GM18870 (cell line): ENCODE results near the gene MORN1.
"Not testable (repeated sequence)": the region's sequence is repeated elsewhere in the genome, so short reads cannot be mapped to it uniquely, and the experiment has no call there.

Source experiments
- ATAC-seq: cut with Tn5 transposase; IDR thresholded peaks from one replicate; pipeline ENCODE4 v1.9.1; 2021; ENCODE audit warnings: moderate library complexity; ENCODE audit not compliant: unreplicated experiment

Gene MORN1

DNA sequence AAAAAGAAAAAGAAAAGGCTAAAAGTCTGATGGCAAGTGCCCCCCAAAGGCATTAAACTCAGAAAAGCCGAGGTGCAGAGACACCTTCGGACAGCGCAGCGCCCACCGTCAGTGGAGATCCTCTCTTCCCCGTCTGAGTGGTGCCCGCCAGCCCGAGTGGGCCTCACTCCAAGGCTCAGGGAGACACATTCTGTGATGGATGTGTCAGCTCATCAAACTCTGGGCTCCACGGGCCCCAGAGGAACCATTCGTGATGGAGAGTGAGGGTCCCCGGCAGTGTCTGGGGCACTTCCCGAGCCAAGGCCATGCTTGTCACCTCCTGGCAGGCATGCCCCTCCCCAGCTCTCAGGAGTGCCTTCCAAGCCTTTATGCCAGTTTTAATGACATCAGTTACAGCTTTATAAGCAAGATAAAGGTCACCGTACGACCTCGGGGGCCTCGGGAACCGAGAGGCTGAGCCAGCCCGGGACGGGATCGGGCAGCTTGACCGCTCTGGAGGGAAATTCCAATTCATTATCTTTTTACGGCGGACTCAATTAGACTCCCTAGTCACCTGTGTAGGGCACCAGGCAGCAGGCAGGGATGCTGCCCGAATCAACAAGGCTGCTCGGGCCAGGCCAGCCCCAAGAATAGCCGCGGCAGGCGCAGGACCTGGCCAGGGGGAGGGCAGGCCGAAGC, 49.5 kb downstream of the MORN1 start:
- ATAC-seq: no peak

DNA sequence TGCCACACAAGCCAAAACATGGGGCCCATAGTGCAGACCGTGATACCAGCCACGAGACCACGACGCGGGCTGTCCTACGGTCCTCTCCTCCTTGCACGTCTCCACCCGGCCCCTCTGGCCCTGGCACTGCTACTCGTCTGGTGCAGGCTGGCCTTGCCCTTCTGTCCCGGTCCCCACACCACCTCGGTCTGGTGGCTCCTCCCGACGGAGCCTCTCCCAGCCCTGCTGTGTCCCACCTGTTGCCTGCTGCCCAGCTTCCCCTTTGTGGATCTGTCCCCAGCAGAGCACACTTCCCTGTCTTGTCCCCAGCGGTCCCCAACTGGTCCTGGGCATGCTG, 50.5 kb downstream of the MORN1 start:
- no peak for ATAC-seq

DNA sequence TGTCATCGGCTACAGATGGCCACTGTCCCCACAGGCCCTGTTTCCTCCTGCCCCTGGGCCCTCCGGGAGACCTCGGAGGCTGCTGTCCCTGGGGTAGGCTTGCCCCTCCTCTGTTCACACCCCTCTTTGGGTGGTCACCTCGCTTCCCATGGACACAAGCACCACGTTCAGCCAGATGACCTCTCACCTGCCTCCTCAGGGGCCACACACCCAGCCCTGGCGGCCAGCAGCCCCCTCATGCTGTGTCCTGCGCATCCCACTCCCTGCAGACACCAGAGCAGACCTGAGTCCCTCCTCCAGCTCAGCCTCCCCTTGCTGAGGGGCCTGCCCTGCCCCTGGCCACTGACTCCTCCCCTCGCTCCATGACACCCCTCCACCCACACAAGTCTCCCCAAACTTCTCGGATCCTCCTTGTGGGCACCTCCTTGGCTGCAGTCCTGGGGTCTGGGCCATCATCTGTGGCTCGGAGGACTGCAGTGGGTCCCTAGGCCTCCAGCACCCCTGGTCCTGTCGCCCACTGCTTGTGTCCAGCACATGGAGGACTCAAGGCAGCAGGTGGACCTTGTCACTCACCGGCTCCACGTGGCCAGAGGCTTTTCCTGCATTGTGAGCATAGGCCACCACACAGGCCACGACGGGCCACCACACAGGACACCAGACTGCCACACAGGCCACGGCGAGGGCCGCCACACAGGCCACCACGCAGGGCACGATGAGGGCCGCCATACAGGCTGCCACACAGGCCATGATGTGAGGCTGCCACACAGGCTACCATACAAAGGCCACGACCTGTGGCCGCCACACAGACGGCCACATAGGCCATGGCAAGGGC, 51.1 kb downstream of the MORN1 start:
- no peak for ATAC-seq

DNA sequence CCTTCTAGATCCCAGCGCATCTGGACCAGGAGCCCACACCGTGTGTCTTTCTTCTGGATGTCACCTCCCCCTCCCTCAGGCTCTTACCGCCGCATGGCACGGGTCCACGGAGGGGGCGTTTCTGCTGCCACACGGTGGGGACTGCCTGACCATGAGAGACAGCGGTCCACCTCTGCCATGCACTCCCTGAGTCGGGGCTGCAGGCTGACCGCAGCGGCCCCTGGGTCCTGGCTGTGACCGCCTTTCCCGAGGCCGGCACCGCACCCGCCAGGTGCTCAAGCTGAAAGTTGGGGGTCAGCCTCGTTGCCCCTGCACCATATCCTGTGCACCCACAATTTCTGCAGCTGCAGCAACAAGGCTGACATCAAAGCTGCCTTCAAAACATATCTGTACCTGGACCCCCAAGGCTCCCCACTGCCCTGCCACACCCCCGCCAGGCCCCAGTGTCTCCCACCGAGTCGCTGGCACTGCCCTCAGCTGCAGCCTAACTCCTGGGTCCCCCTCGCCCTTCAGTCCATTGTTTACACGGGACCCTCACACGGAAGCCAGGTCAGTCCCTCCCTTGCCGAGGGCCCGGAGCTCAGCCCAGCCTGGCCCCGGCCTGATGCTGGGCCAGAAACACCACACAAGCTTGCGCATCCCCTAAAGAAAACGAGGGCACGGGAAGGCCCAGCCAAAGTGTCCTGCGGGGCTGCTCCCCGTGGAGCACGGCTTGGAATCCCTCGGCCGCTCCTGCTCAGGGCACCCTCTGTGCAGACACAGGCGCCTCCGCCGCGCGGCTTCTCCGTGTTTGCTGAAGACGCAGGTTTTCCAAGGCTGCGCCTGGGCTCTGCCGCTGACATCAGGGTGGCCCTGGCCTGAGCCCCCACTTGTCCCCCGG, 51.9 kb downstream of the MORN1 start:
- ATAC-seq: no peak

DNA sequence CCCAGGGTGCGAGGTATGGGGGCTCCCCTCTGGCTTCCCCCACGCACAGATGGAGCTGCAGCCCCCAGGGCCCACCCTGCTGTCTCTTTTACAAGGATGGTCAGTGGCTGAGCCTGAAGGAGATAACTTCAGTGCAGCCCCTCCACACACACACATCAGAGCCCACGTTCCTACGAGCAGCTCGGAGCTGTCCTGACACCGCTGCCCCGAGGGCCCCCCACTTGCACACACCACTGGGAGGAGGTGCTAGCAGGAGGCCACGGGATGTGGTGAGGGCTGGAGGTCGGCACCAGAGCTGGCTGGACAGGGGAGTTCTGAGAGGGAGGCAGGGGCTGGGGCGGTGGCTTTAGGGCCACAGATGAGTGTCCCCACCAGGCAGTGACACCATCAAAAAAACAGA, 53.9 kb downstream of the MORN1 start:
- no peak for ATAC-seq

DNA sequence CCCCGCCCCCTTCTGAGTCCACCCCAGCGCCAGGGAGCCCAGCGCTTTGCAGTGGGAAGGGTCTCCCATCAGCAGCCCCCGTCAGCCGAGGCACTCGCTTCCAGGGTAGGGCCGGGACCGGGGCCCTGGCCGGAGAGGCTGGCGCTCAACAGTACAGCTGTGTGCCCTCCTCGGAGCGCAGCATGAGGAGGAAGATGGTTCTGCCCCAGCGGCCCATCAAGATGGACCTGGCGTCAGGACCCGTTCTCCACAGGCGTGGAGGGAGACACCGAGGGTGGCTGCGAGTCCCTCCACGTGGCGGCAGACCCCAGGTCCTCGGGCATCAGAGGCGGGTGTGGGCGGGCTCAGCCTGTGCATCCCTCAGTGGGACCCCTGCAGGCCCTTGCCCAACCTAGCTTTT, 54.3 kb downstream of the MORN1 start:
- no peak for ATAC-seq

DNA sequence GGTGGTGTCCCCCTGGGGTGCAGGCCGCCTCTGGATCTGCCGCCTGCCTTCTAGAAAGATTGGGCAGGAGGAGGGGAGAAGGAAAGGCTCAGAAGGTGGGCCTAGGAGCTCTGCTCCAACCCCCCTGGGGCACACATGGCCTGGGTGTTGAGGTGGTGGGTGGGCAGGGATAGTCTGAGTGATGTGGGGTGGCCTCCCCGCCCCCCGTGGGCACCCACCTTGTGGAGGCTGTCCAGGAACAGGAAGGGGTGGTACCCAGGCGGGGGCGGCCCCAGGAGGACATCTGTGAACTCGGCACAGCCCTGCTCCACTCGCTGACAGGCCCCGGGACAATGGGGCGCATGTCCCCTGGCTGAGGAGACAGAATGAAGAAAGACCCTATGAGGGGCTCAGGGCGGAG, 54.9 kb downstream of the MORN1 start:
- no peak for ATAC-seq

DNA sequence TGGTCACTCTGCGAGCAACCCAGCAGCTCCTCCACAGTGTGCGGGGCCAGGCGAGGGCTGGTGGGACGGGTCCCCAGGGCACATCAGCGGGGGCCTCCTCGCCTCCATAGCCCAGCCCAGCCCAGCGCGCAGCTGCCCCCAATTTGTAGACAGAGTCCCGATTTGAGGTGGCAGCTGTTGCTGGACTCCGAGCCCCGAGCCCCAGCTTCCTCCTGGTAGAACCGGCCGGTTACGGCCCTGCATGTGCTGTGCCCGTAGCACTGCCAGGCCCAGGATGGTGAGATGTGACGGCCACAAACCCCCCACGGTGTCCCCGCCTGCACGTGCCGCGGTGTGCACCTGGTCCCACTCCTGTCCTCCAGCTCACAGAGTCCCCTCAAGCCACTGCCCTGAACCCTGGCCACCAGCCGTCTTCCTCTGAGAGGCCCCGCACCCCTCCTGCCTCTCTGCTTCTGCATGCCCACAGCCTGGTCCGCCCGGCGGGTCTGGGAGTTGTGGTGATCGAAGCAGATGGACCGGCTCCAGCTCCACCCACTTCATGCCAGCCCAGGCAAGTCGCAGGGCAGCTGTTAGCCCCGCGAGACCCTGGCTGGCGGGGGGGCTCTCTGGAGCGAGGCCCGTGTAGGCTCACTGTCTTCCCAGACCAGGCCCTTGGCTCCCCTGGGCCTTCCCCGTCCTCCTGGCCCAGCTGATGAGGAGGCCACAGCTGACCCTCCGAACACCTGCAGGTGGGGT, 55.5 kb downstream of the MORN1 start:
- no peak for ATAC-seq

DNA sequence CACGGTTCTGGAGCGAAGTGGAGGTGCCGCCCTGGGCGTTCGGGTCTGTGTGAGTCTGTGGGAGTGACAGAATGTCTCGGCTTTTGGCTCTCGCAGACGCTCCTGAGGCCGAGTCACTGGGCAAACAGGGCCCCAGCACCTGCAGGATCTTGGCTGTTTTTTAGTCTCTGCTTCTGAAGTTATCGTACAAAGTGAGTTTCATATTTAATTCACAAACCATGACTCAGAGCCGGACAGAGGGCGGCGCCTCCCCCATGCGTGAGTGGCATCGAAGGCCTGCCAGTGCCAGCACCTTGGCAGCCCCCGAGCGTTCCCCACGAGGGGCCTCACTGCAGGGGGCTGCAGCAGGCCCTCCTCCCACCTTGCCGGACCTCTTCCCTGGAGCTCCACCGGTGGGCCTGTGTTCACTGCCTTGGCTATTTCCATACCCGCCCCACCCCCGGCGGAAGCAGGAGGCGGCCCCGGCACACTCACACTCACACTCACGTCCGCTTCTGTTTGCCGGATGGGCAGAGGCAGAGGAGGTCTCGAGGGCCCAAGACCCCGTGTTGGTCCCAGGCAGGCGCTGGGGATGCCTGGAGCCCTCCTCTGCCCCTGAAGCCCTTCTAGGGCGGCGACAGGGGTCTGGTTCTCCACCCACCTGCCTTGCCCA, 56.3 kb downstream of the MORN1 start:
- ATAC-seq: no peak

DNA sequence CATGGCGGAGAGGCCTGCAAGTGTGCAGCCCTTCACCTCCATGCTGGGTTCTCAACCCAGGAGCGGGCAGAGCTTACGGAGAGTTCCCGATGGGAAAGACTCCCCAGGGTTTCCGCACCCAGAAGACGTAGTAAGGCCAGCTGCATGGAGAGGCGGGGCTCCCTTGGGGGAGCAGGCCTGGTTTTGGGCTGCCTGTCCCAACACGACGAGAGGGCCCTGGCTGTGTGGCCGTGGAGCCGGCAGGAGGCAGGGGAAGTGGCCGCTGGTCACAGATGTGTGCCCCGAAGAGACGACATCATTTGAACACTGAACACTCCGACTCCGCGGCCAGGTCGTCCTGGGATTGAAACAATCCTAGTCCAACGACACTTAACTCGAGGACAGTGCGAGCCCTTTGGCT, 57.0 kb downstream of the MORN1 start:
- no peak for ATAC-seq

DNA sequence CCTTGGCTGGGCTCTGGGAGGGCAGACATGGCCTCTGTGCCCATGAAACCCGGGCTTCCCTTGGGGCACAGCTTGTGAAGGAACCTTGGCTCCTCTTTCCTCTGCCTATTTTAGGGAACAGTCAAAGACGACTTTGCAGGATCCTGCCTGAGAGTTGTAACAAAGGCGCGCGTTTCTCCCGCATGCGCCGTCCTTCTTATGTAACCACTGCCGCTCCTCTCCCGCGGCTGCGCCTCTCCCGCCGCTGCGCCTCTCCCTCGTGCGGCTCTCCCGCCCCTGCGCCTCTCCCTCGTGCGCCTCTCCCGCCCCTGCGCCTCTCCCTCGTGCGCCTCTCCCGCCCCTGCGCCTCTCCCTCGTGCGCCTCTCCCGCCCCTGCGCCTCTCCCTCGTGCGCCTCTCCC, 59.8 kb downstream of the MORN1 start:
- not testable (repeated sequence) for ATAC-seq

DNA sequence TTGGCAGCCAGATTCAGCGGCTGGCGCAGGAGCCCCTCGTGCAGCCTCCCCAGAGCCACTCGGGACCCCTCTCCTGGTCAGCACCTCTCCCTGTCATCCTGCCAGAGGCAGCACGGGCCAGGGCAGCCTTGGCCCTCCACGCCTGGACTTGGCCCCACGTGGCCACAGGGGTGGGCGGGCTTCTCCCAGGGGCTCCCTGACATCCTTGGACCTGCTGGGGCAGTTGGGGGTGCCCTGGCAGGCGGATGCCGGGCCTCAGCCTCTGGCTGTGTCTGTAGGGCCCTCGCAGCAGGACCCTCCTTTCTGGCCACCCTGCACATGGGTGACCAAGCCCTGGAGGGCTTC, 60.2 kb downstream of the MORN1 start:
- no peak for ATAC-seq

DNA sequence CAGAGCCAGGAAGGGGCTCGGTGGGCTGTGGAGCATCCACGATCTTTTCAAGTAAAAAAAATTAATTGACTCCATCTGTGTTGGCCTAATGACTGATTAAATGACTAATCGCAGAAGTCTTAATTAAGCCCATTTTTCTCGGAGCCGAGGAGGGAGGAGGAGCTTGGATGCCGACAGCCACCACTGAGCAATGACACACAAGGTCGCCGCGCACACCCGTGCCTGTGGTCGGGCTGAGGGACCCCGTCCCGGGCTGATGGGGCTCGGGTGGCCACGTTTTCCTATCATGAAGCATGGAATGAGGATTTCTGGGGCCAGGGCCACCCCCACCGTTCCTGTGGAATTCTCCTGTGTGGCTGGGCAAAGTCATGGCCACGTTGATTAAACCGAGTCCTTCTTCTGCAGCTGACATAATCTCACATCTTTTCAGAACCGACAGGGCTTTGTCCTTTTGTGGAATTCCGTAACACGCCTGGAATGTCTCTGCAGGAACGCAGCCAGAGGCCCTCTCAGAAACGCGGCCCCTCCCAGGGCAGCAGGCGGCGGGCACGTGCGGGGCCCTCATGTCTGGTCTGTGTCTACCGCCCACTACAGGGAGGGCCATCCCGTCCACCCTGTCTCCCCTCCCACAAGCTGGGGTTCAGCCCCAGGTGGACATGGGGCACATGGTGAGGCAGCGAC, 60.7 kb downstream of the MORN1 start:
- no peak for ATAC-seq

DNA sequence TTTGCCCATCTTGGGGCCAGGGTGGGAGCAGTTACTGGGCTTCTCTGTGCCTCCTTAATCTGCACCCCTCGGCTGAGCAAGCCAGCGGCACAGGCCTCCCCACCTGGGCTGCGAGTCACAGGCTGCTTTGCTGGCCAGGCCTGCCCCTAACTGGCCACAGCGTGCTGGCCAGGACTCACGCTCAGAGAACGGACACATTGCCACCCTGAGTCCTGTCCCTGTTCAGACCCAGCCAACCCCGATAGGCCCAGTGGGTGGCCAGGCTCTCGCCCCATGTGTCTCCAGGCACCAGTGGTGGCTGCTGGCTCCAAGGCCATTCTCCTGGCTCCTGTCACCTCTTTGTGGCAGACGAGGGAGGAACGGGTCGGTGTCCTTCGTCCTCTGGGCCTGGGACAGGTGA, 61.3 kb downstream of the MORN1 start:
- ATAC-seq: no peak

DNA sequence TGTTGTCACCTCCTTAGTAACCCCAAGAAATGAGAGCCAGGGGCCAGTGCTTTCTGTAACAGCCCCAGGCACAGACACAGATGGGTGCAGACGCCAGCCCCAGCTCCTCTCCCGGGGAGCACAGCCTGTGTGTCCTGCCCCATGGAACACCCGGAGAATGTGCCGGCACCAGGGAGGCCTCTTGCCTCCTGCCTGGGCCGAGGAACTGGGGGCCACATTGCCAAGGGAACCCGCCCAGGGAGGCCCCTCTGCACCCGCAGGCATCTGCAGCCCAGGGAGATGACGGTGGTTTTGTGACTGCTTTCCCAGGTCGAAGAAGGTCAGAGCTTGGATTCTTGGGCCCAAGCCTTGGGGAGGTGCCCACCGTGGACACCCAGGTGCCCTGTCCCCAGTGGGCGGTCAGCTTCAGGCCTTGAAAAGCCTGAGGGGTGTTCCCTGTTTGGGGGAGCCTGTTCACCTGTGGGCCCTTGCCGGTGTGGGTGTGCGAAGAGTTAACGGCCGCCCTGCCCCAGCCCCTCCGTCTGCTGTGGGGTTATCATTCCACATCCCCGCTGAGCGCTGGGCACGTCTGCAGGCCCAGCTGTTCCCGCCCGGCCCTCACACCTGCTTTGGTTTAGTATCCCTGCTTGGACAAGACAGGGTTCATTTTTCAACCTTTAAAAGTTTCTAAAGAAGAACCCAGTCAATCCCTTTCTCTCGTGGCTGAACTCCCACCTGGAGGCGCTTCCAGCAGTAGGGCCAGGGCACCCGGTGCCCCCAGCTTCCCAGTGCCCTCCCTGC, 62.5 kb downstream of the MORN1 start:
- no peak for ATAC-seq

DNA sequence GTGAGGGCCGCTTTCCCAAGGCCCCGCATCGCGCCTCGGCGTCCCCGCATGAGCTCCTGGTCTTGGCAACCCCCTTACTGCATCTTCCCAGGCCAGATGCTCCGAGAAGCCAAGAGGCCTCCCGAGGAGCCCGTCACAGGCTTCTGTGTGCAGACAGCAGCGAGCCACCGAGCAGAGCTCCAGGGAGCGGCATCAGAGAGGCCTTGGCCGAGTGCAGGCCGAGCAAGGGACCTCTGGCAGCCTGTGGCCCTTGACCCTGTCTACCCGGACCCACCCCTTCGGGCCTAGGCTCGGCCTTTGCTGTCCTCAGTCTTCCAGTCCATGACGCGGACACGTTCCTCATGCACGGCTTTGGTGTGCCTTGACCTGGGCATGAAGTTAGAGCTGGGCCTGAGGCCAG, 63.5 kb downstream of the MORN1 start:
- ATAC-seq: no peak

DNA sequence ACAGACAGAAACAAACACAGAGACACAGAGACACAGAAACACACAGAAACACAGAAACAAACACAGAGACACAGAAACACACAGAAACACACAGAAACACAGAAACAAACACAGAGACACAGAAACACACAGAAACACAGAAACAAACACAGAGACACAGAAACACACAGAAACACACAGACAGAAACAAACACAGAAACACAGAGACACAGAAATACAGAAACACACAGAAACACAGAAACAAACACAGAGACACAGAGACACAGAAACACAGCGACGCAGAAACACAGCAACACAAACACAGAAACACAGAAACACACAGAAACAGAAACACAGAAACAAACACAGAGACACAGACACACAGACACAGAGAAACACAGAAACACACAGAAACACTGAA, 64.2 kb downstream of the MORN1 start:
- ATAC-seq: not testable (repeated sequence)

DNA sequence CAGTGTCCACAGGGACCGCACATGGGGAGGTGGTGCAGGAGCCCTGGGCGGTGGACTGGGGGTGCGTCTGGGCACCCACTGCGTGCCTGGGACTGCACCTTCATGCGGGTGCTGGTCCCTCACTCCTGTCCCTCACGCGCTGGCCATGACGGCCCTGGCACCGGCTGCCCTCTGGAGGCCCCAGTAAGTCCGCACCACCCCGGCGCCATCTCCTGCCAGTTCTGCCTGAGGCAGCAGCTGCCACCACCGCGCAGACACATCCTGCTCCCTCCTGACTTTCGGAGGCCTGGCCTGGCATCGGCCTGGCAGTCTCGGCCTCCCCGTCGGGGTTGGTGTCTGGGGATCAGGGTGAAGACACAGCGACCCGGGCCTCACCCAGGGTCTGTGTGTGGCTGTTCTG, 64.8 kb downstream of the MORN1 start:
- ATAC-seq: no peak
